IPS-NIHi7 (cell line): ENCODE results near the gene PID1.

Experiments used
- DNase-seq: peaks from one replicate; pipeline ENCODE4 v3.0.0; 2012; ENCODE audit warnings: mixed read lengths; ENCODE audit errors: extremely low spot score

The PID1 gene

DNA sequence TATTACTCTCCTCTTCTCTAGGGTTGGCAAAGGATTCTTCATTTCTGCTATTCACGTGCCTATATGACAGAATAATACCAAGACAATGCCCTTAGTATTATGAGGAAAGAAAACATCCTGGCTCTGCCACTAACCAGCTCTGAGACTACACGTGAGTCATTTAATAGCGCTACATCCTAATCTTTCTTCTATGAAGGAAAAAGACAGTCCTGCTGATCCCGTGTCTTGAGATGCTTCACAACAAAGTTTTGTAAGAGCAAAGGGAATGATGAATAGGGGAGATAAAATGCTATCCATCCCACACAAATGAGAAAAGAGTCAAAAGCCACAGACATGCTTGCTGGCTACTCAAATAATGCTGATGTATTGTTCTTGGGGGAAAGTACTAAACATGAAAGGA is 152.8 kb downstream of the PID1 start:
- DNase-seq, result no peak

DNA sequence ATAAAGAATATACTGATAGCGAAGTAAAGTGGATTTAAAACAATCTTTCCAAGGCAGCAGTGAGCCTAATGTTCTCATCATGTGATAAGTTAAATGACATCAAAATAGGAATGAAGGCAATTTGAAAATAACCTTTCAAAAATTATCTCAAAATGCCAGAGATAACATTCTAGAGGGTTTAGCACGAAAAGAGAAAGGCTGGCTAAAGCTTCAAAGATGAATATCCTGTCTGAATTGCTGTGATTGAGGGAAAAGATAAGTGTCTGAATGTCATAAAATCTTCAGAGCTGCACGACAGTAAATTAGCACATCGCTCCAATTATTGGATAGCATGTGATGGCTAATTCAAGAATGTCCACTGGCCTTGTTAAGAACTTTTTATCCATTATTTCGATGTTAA is 159.3 kb downstream of the PID1 start:
- no peak for DNase-seq

DNA sequence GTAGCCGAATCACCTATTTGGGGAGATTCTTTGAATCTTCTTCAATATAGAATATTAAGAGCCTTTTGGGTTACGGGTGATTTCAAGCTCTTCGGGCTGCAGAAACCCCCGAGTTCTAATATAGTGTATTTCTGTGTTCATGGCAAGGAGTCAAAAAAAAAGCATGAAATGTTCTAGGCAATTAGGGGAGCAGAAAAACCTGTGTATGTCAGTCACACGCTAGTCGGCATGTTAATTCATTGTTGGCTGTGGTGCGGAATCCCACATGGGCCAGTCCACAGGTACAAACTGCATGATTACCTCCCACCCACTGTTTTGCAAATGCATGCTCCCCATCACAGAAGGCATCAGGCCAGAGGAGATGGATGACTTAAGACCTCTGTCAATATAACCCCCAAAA is 161.9 kb downstream of the PID1 start:
- no peak for DNase-seq

GRCh38 chr2:229107601-229108000 is 163.5 kb downstream of the PID1 start:
- no peak for DNase-seq

- DNase-seq, result no peak
Measured at GRCh38 chr2:229104974-229105387, 166.1 kb downstream of the PID1 start.

DNA sequence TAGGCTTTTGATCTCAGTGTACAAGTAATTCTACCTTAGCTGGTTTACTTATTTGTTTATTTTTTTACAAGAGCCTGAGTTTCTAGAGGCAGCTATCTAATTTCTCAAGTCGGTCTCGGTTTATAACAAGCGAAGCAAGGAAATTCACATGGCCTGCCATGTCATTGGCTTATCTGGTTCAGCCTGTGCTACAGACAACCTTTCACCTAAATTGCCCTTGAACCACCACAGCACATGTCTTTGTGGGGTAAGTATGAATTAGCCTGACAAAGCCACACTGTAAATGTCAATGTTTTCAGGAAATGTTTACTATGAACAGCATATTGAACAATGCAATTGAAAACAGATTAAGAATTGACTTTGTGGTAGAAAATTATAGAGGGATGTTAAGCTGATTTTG is 167.1 kb downstream of the PID1 start:
- DNase-seq, result no peak

DNA sequence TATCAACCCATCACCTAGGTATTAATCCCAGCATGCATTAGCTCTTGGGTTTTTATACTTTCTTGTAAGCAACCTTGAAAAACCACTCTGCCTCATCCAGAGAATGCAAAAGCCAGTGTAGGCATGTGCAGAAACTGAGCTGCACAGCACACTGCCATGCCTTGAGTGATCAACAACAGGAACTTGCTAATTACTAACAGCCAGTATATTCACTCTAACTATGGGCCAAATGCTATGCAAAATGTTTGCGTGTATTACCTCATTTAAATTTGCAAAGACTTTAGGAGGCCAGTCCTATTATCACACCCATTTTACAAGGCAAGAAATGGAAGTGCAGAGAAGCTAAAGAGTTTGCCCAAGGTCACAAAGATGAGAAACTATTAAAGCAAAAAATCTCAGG is 169.8 kb downstream of the PID1 start:
- no peak for DNase-seq

DNA sequence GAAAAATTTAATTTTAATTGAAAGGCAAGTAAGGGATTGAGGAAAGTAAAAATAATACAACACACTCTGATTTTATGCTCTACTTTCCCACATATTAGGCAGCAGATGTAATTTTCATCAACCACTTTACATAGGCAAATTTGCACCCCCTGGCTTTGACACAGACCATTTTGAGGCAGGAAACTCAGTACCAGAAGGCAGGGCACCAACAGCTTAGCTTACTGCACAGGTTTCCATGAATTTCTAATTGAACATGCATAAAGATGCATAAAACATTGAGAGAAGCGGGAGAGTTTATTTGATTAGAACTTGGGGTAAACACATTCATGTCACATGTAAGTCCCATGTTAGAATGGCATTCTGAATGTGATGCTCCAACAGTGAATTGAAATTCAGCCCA is 171.9 kb downstream of the PID1 start:
- no peak for DNase-seq

GRCh38 chr2:229098801-229099200 is 172.3 kb downstream of the PID1 start:
- DNase-seq, result no peak

GRCh38 chr2:229096409-229097066 is 174.5 kb downstream of the PID1 start:
- no peak for DNase-seq

DNA sequence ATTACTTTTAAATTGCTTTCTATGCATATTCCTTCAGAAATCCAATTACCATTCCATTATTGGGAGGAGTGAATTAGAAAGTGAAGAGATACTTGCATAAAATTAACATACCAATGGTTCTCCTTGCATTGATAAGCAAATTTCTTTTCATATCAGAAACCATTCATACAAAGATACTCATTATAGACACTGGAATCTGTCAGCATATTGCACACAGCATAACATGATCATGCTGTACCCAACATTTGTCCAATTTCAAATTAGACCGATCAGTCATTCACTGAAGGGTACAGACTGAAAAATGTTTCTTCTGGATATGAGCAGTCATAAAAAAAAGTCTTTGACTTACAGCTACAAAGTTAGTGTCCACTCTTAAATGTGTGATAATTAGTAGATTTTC is 175.6 kb downstream of the PID1 start:
- DNase-seq, result no peak

DNA sequence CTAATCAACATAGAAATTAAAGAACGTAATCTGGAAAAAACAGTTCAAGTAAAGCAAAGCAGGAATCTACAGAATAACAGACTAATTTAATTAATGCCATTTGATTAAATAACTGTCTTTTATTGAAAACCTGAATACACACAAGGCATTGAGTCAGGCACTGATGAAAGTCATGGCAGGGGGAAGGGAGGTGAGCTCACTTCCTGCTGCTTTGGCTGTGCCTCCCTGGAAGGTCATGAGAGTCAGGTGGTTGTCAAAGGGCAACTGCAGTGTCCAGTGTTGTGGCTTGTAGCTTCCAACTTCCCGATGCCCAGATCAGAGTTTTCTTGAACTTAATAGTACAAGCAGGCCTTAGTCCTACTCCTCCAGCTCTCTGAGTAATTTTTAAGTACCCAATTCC is 180.9 kb downstream of the PID1 start:
- DNase-seq, result no peak

GRCh38 chr2:229089776-229090175 is 181.3 kb downstream of the PID1 start:
- no peak for DNase-seq

GRCh38 chr2:229088966-229089700 is 182.0 kb downstream of the PID1 start:
- no peak for DNase-seq

DNA sequence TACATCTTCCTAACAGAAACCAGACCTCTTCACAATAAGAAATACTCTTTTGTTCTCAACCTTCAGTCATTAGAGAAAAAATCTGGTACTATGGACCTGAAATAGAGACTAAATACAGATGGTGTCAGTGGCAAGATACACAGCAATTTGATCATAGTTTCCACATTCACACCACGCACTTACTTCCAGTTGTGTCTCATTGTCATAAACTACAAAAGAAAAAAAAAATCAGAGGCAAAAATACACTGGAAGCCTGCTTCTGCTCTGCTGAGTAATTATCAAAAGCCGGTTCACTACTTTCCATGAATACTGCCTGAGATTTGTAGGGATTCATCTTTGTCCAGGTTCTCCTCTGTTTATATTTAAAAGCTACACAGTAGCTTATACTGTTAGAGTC is 182.6 kb downstream of the PID1 start:
- no peak for DNase-seq

GRCh38 chr2:229087843-229088516 is 183.1 kb downstream of the PID1 start:
- no peak for DNase-seq

DNA sequence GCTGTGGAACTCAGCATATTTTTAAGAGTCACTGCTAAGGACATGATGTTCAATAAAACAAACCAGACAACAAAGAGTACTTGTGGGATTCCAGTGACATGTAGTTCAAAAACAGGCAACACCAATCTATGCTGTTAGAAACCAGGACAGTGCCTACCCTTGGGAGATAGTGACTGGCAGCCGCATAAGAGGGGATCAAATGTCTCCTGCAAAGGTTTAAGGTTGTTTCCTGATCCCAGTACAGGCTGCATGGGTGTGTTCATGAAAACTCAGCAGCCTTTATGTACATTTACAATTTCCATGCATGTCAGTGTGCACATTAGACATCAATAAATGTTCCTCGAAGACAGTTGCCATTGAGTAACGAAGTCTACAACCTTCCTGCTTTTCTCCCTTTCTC is 183.8 kb downstream of the PID1 start:
- DNase-seq, result no peak

DNA sequence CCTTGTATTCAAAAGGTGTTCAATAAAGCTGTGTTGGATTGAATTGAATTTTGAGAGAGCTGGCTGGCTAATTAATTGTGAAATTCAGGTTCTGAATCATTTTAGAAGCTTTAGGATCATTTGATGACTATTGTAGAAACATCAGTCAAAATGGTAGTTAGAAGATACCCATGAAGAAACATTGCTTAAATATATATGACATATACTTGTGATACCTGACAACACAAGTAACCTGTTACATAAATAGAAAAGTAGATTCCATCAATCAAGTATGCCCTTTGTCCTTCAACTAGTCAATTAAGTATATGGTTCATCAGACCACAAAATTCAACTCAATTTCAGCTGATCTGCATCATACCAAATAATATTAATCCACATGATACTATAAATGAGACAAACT is 185.6 kb downstream of the PID1 start:
- DNase-seq, result no peak

GRCh38 chr2:229084447-229084846 is 186.6 kb downstream of the PID1 start:
- DNase-seq, result no peak

GRCh38 chr2:229083606-229084340 is 187.3 kb downstream of the PID1 start:
- DNase-seq, result no peak

DNA sequence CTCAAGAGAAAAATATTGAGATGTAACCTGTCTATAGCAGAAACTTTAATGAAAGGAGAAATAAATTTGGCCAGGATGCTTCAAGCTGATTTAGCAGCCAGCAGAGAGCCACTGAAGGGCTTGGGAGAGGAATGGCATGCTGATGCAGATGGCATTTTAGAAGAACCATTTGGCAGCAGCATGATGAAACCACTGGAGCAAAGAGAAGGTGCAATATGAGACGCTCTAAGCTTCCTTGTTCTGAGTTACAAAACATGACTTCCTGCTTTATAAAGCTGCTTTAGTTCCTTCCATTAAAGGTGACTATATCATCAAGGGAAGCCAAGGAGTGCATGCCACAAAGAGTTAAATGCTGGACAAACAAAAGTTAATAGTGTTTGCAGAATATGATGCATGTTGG is 189.7 kb downstream of the PID1 start:
- DNase-seq, result no peak

DNA sequence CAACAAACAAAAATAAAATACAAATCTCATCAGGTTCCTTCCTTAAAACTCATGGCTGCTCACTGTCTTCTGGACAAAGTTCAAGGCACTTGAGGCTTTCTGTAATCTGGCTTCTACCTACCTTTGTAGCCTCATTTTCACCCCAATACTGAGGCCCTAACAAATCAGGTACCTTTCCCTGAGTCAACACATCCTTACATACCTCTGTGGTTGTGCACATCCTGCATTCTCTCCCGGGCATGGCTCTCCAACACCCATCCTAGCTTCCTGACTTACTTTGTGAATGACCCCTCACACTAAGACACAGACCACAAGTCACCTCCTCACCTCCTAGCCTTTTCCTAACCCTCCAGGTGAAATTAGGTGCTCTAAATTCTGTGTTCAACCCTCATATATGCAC is 190.9 kb downstream of the PID1 start:
- no peak for DNase-seq
